Measurements from ENCODE around the gene MYO3B. TPM values are rescaled to one million over a fixed set of nuclear protein-coding genes. Genes with fewer than 3 reads are reported as not detected.

MYO3B gene
- total and polyA plus RNA-seq, 3 donors from 2014 or later, result 1.4 to 3.5 (median 2.5) TPM

DNA sequence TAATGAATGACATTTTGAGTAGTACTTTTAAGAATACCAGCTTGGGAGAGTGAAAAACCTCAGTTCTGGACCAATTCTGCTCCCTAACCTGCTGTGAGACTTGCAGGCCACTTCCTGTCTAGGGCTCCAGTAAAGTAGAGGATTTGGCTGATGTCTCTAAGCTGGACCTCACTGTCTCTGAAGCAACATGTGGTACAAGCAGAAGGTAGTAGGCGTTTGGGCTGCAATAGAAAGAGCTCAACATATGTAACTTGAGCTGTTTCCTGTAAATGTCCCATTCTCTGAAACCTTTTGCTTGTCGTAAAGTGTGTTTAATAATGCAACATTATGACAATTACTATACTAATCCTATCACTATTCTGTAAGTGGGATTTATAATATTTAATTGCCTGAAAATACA, 213.1 kb downstream of the MYO3B start:
- no peak for TF ChIP-seq POLR2A (IDR thresholded peaks at IDR 0.05)
- no peak for TF ChIP-seq CTCF (IDR thresholded peaks at IDR 0.05)
- intact Hi-C loops (cut with DNase I; ENCODE audit: low total_unique reads), result no loop called here
- Histone ChIP-seq H3K4me1 (no peaks in the 10 kb centered on the region), H3K36me3 (ENCODE audit: low read depth, missing control alignments) (no peaks in the 10 kb centered on the region), H3K27me3 (no peaks in the 10 kb centered on the region), H3K9me3 (no peaks in the 10 kb centered on the region), H3K4me3 (no peak overlapping the region), H3K27ac (no peak overlapping the region)
- WGBS, 2 donors, result 67 to 93% methylated on average over 2 of the region's 2 CpGs
- no peak for DNase-seq

DNA sequence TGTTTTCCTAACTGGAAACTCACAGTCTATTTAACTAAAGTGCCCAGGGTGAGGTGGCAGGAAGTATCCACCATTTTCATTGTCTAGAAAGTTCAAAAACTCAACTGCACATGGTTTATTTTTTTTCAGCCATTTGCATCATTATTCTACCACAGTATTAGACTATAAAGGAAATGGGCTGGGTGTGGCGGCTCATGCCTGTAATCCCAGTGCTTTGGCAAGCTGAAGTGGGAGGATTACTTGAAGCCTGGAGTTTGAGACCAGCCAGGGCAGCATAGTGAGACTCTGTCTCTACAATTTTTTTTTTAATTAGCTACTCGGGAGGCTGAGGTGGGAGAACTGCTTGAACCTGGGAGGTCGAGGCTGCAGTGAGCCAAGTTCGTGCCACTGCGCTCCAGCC, 213.8 kb downstream of the MYO3B start:
- intact Hi-C loops (cut with DNase I; ENCODE audit: low total_unique reads), result no loop called here
- Histone ChIP-seq H3K9me3 (no peaks in the 10 kb centered on the region), H3K4me1 (no peaks in the 10 kb centered on the region), H3K27me3 (no peaks in the 10 kb centered on the region), H3K4me3 (no peak overlapping the region), H3K27ac (no peak overlapping the region), H3K36me3 (ENCODE audit: low read depth, missing control alignments) (no peaks in the 10 kb centered on the region)
- WGBS, 2 donors, result 95 to 98% methylated on average over 5 of the region's 5 CpGs
- TF ChIP-seq POLR2A (IDR thresholded peaks at IDR 0.05) (no peak), CTCF (IDR thresholded peaks at IDR 0.05) (no peak)
- DNase-seq, result no peak

DNA sequence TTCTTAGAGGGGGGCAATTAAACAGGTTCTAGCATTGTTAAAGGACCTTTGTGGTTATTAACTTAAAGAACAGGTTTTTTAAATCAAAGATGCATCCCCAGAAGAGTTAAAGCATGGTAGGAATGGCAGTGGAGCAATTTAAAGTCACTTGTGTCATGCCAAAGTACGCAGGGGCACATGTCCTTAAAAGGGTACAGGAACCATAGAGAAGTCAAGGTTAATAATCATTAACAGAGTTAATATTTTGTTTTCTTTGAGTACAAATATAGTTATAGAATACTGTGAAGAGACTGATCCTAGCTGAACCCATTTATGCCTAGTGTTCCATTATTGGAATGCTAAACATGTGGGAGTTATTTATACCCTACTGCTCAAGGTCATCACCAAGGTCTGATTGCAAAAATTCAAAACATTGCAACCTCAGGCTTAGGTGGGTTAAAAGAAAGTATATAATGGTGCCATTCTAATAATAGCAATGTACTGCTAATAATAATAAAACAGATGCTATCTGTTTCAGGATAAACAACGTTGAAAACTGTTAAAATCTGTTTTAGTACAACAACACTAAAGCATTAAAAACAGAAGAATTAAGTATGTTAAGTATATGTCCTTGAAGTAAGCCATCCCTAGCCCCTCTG, 216.0 kb downstream of the MYO3B start:
- intact Hi-C loops (cut with DNase I; ENCODE audit: low total_unique reads), result no loop called here
- Histone ChIP-seq H3K4me3 (no peak overlapping the region), H3K4me1 (no peaks in the 10 kb centered on the region), H3K9me3 (no peaks in the 10 kb centered on the region), H3K36me3 (ENCODE audit: low read depth, missing control alignments) (no peaks in the 10 kb centered on the region), H3K27me3 (no peaks in the 10 kb centered on the region), H3K27ac (no peak overlapping the region)
- 43% methylated on average over 2 of the region's 2 CpGs for WGBS, 2 donors
- TF ChIP-seq CTCF (IDR thresholded peaks at IDR 0.05), result no peak
- no peak for TF ChIP-seq POLR2A (IDR thresholded peaks at IDR 0.05)
- DNase-seq, result no peak

DNA sequence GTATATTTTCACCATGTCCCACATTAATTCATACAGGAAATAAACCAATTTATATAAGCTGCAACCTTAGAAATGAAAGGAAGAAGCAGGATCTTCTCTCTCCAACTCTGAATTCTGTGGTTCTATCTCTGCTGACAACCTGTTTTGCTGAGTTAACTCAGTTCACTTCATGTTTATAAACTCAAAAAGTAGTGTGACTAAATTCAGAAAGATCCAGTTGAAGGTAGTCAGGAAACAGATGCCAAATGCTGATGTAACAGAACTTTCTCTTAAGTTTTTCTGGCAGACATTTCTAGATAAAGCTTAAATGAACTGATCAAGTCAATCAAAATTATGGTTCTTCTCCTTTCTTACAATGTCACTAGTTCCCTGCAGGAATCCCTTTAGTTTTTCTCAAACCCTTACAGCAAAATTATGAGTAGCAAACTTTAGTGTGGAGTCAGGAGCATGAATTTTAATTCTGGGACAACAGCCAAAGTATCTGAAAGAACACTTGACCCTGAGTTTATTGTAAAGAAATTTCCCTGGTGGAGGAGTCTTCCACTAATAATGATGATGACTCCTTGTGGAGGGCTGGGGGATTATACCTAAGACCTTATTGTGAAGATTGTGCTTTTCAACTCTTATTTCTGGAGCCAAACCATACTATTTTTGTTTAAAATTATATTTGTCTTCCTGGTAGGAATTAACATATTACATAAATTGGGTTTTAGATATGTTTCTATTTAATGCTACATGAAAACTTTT, 216.9 kb downstream of the MYO3B start:
- no peak overlapping the region for H3K4me3 ChIP-seq
- no peaks in the 10 kb centered on the region for H3K4me1 ChIP-seq
- intact Hi-C loops (cut with DNase I; ENCODE audit: low total_unique reads), result no loop called here
- H3K9me3 ChIP-seq, result no peaks in the 10 kb centered on the region
- no peaks in the 10 kb centered on the region for H3K36me3 ChIP-seq (ENCODE audit: low read depth, missing control alignments)
- TF ChIP-seq POLR2A (IDR thresholded peaks at IDR 0.05), result no peak
- no peak for TF ChIP-seq CTCF (IDR thresholded peaks at IDR 0.05)
- no peak overlapping the region for H3K27ac ChIP-seq
- no peaks in the 10 kb centered on the region for H3K27me3 ChIP-seq
- DNase-seq, result no peak
